Trophoblast cell (in vitro differentiated cells and primary cell): ENCODE measurements around the gene ENDOG.
A peak's percentile ranks its signal among the peaks of the same experiment; 100 is the strongest.
"Not testable (repeated sequence)": the region's sequence is repeated elsewhere in the genome, so short reads cannot be mapped to it uniquely, and the experiment has no call there.

ENCODE experiments used
- DNase-seq, 2 donors: peaks; one replicate each; pipeline ENCODE4 v3.0.0-alpha.2; 2016
- H2AFZ ChIP-seq: 2 replicates; pipeline ENCODE4 v1.6.1; 2013; ENCODE audit warnings: low read length, moderate library complexity, mild to moderate bottlenecking; ENCODE audit not compliant: insufficient read depth, poor library complexity
- H2AK5ac ChIP-seq: 2 replicates; pipeline ENCODE4 v1.6.1; 2013; ENCODE audit warnings: mild to moderate bottlenecking, low read length
- H2BK120ac ChIP-seq: 2 replicates; pipeline ENCODE4 v1.6.1; 2013; ENCODE audit warnings: low read length, mild to moderate bottlenecking, moderate library complexity; ENCODE audit not compliant: insufficient read depth, poor library complexity
- H2BK12ac ChIP-seq: 2 replicates; pipeline ENCODE4 v1.6.1; 2013; ENCODE audit warnings: mild to moderate bottlenecking, low read length, moderate library complexity
- H2BK5ac ChIP-seq: 2 replicates; pipeline ENCODE4 v1.6.1; 2013; ENCODE audit warnings: low read length, low read depth, moderate library complexity, mild to moderate bottlenecking; ENCODE audit not compliant: poor library complexity
- H3K14ac ChIP-seq: 2 replicates; pipeline ENCODE4 v1.6.1; 2013; ENCODE audit warnings: mild to moderate bottlenecking, low read length
- H3K18ac ChIP-seq: 2 replicates; pipeline ENCODE4 v1.6.1; 2013; ENCODE audit warnings: mild to moderate bottlenecking, low read length
- H3K23ac ChIP-seq: 2 replicates; pipeline ENCODE4 v1.6.1; 2013; ENCODE audit warnings: low read length
- H3K27ac ChIP-seq: 2 replicates; pipeline ENCODE4 v1.5.1; 2013; ENCODE audit warnings: low read depth, mild to moderate bottlenecking, inconsistent platforms, low read length, moderate library complexity
- H3K27me3 ChIP-seq: 2 replicates; pipeline ENCODE4 v1.6.1; 2013; ENCODE audit warnings: inconsistent platforms, mild to moderate bottlenecking, low read length, moderate library complexity; ENCODE audit not compliant: insufficient read depth
- H3K36me3 ChIP-seq, 2 experiments: 1 replicate in 1 of 2; 2 replicates in 1 of 2; pipeline ENCODE4 v1.6.1; 2013; ENCODE audit warnings: low read length in 2 of 2, mild to moderate bottlenecking in 2 of 2, moderate library complexity in 1 of 2; ENCODE audit not compliant: insufficient read depth in 2 of 2, control insufficient read depth in 1 of 2
- H3K4ac ChIP-seq: 2 replicates; pipeline ENCODE4 v1.6.1; 2013; ENCODE audit warnings: low read depth, mild to moderate bottlenecking, low read length, moderate library complexity
- H3K4me1 ChIP-seq, 2 experiments: 1 replicate in 1 of 2; 2 replicates in 1 of 2; pipeline ENCODE4 v1.6.1; 2013; ENCODE audit warnings: low read length in 2 of 2, mild to moderate bottlenecking in 2 of 2, moderate library complexity in 1 of 2; ENCODE audit not compliant: insufficient read depth in 2 of 2, control insufficient read depth in 1 of 2
- H3K4me2 ChIP-seq: 2 replicates; pipeline ENCODE4 v1.6.1; 2013; ENCODE audit warnings: inconsistent platforms, mild to moderate bottlenecking, low read length, moderate library complexity
- H3K4me3 ChIP-seq: 2 replicates; pipeline ENCODE4 v1.5.1; 2013; ENCODE audit warnings: mild to moderate bottlenecking, low read depth, low read length, inconsistent platforms
- H3K79me1 ChIP-seq: one replicate; pipeline ENCODE4 v1.6.1; 2013; ENCODE audit warnings: low read length
- H3K79me2 ChIP-seq: 2 replicates; pipeline ENCODE4 v1.6.1; 2013; ENCODE audit warnings: low read length, mild to moderate bottlenecking; ENCODE audit not compliant: control insufficient read depth, insufficient read depth, poor library complexity
- H3K9ac ChIP-seq: 2 replicates; pipeline ENCODE4 v1.6.1; 2013; ENCODE audit warnings: mild to moderate bottlenecking, low read length
- H3K9me3 ChIP-seq: 2 replicates; pipeline ENCODE4 v1.6.1; 2013; ENCODE audit warnings: low read depth, mild to moderate bottlenecking, control low read depth, inconsistent platforms, low read length; ENCODE audit not compliant: insufficient read depth
- H4K12ac ChIP-seq: 2 replicates; pipeline ENCODE4 v1.6.1; 2013; ENCODE audit warnings: low read depth, mild to moderate bottlenecking, low read length, moderate library complexity
- H4K8ac ChIP-seq: 2 replicates; pipeline ENCODE4 v1.6.1; 2013; ENCODE audit warnings: low read depth, mild to moderate bottlenecking, low read length, moderate library complexity
- H4K91ac ChIP-seq: one replicate; pipeline ENCODE4 v1.6.1; 2013; ENCODE audit warnings: low read depth, mild to moderate bottlenecking, low read length, moderate library complexity
- WGBS: extraction: QIAGEN DNeasy Blood & Tissue Kit; methylation state at CpG from one replicate; pipeline ENCODE4 v1.1.7; 2013; ENCODE audit warnings: missing lambda C conversion rate; ENCODE audit not compliant: insufficient read length, insufficient coverage; ENCODE audit errors: extremely low coverage; 5-methylcytosine and 5-hydroxymethylcytosine counted together

The ENDOG gene

GRCh38 chr9:128870941-128871265, 52.6 kb downstream of the ENDOG start:
- H3K9me3 ChIP-seq, H4K91ac ChIP-seq: not testable (repeated sequence)
- peak; percentile 91 to 94 for DNase-seq

More at GRCh38 chr9:128870941-128871265, 52.6 kb downstream of the ENDOG start:
- not testable (repeated sequence) for H3K79me2 ChIP-seq, H3K23ac ChIP-seq, H2AFZ ChIP-seq, H3K4ac ChIP-seq, H3K27ac ChIP-seq, H3K18ac ChIP-seq, H4K8ac ChIP-seq, H3K4me3 ChIP-seq, H3K4me2 ChIP-seq, H3K36me3 ChIP-seq, H2BK5ac ChIP-seq, H2BK12ac ChIP-seq, H3K27me3 ChIP-seq, H2BK120ac ChIP-seq, H2AK5ac ChIP-seq, H4K12ac ChIP-seq, H3K14ac ChIP-seq, H3K9ac ChIP-seq, H3K79me1 ChIP-seq
- no CpG with 5 or more reads among the region's 7 CpGs for WGBS
- H3K4me1 ChIP-seq, result peaks cover 5 to 12% of the 10 kb centered on the region in 2 experiments
